ENCODE measurements around the gene HES6. TPM values are rescaled to one million over a fixed set of nuclear protein-coding genes. Genes with fewer than 3 reads are reported as not detected.

HES6 gene
- total and polyA plus RNA-seq, 10 of the 15 experiments (the other 5 are each of a cell fraction or from before 2014, with no cell fraction given) = 0.11 to 1.7 (median 0.83) TPM

GRCh38 chr2:238220892-238221521 lies 18.8 kb downstream of the HES6 start:
- Histone ChIP-seq H3K79me2 (ENCODE audit: control insufficient read depth, insufficient read depth, low read length) (no peaks in the 10 kb centered on the region), H3K27me3 (replicated peaks in 1 of 2; ENCODE audit: control insufficient read depth in 2 of 2, insufficient read depth in 2 of 2, low read length in 1 of 2) (0 out of 4 replicates have a peak, but pooled peaks cover 0 to 1% of the 10 kb centered on the region in 2 experiments), H3K27ac (ENCODE audit: control insufficient read depth, insufficient read depth) (no peak overlapping the region), H3K9me3 (replicated peaks; ENCODE audit: control insufficient read depth, insufficient read depth, low read length) (no peaks in the 10 kb centered on the region), H4K20me1 (ENCODE audit: control insufficient read depth, insufficient read depth) (no peaks in the 10 kb centered on the region), H3K9ac (ENCODE audit: control insufficient read depth, insufficient read depth, low read length) (no peak overlapping the region), H3K36me3 (ENCODE audit: control insufficient read depth in 2 of 2, insufficient read depth in 2 of 2, low read length in 1 of 2) (no peaks in the 10 kb centered on the region), H3K4me2 (ENCODE audit: control insufficient read depth, insufficient read depth) (no peak overlapping the region), H3K4me3 (no peak overlapping the region), H2AFZ (ENCODE audit: control insufficient read depth, low read depth, low read length) (no peak overlapping the region), H3K4me1 (ENCODE audit: control insufficient read depth, insufficient read depth, low read length) (no peaks in the 10 kb centered on the region)
- in situ Hi-C loops (cut with MboI) (no loop called here), intact Hi-C loops (cut with micrococcal nuclease; ENCODE audit: unreplicated experiment) (no loop called here)
- ATAC-seq (no peak), DNase-seq (ENCODE audit: low read depth, low spot score) (no peak), FAIRE-seq (no peak)
- POLR2A ChIA-PET = no interaction called here
- RAD21 ChIA-PET (ENCODE audit: unreplicated experiment) = no interaction called here
- no TSS peak for BruUV-seq (replicated peaks)
- CTCF ChIA-PET = no interaction called here
- SMC1A ChIA-PET (ENCODE audit: uncharacterized antibody, unreplicated experiment) = no interaction called here
- TF ChIP-seq TCF12 (IDR thresholded peaks at IDR 0.05; ENCODE audit: low read depth, low read length) = no peak
- TF ChIP-seq MTA3 (IDR thresholded peaks at IDR 0.05; ENCODE audit: borderline replicate concordance, low read length) = no peak
- no peak for TF ChIP-seq HDAC6 (IDR thresholded peaks at IDR 0.05; ENCODE audit: unreplicated experiment)
- TF ChIP-seq, protein P1, sequence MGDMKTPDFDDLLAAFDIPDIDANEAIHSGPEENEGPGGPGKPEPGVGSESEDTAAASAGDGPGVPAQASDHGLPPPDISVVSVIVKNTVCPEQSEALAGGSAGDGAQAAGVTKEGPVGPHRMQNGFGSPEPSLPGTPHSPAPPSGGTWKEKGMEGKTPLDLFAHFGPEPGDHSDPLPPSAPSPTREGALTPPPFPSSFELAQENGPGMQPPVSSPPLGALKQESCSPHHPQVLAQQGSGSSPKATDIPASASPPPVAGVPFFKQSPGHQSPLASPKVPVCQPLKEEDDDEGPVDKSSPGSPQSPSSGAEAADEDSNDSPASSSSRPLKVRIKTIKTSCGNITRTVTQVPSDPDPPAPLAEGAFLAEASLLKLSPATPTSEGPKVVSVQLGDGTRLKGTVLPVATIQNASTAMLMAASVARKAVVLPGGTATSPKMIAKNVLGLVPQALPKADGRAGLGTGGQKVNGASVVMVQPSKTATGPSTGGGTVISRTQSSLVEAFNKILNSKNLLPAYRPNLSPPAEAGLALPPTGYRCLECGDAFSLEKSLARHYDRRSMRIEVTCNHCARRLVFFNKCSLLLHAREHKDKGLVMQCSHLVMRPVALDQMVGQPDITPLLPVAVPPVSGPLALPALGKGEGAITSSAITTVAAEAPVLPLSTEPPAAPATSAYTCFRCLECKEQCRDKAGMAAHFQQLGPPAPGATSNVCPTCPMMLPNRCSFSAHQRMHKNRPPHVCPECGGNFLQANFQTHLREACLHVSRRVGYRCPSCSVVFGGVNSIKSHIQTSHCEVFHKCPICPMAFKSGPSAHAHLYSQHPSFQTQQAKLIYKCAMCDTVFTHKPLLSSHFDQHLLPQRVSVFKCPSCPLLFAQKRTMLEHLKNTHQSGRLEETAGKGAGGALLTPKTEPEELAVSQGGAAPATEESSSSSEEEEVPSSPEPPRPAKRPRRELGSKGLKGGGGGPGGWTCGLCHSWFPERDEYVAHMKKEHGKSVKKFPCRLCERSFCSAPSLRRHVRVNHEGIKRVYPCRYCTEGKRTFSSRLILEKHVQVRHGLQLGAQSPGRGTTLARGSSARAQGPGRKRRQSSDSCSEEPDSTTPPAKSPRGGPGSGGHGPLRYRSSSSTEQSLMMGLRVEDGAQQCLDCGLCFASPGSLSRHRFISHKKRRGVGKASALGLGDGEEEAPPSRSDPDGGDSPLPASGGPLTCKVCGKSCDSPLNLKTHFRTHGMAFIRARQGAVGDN (IDR thresholded peaks at IDR 0.05) = no peak
- no peak for TF ChIP-seq RAD51 (IDR thresholded peaks at IDR 0.05)
- no peak for TF ChIP-seq KLF5 (IDR thresholded peaks at IDR 0.05; ENCODE audit: partially characterized antibody)
- no peak for TF ChIP-seq CBX5 (IDR thresholded peaks at IDR 0.05; ENCODE audit: low read depth)
- no peak for TF ChIP-seq PAX8 (IDR thresholded peaks at IDR 0.05)
- TF ChIP-seq DPF2 (IDR thresholded peaks at IDR 0.05) = no peak
- 64% methylated on average over 22 of the region's 23 CpGs for WGBS (ENCODE audit: insufficient coverage, insufficient replicate concordance, low lambda C conversion rate, missing lambda C conversion rate)

All from GM12878 (cell line).